DOHH2 (cell line): ENCODE data around the gene UBE2L3.
"Not testable (repeated sequence)": the region's sequence is repeated elsewhere in the genome, so short reads cannot be mapped to it uniquely, and the experiment has no call there.

Experiments
- H3F3A ChIP-seq: fragments of 200-600 bp; sonication (generic), shearing (Covaris generic); 2 replicates; pipeline ENCODE4 v1.6.0; 2016; ENCODE audit warnings: antibody characterized with exemption, mild to moderate bottlenecking; ENCODE audit not compliant: control insufficient read depth, insufficient read depth
- H3K27ac ChIP-seq: fragments of 200-600 bp; sonication (generic); 2 replicates; pipeline ENCODE4 v1.5.1; 2014; ENCODE audit warnings: low read depth, mild to moderate bottlenecking, low read length, moderate library complexity
- H3K27me3 ChIP-seq: fragments of 200-600 bp; sonication (generic); 2 replicates; pipeline ENCODE4 v1.6.1; 2014; ENCODE audit warnings: mild to moderate bottlenecking, low read length, mixed read lengths; ENCODE audit not compliant: control insufficient read depth
- H3K36me3 ChIP-seq: fragments of 200-600 bp; sonication (generic); 2 replicates; pipeline ENCODE4 v1.6.1; 2014; ENCODE audit warnings: mild to moderate bottlenecking, low read length, moderate library complexity, mixed read lengths; ENCODE audit not compliant: control insufficient read depth
- H3K4me1 ChIP-seq: fragments of 200-600 bp; sonication (generic); 2 replicates; pipeline ENCODE4 v1.6.1; 2014; ENCODE audit warnings: mild to moderate bottlenecking, low read length, mixed read lengths; ENCODE audit not compliant: control insufficient read depth
- H3K4me2 ChIP-seq: fragments of 200-600 bp; sonication (generic); 2 replicates; pipeline ENCODE4 v1.6.0; 2014; ENCODE audit warnings: mild to moderate bottlenecking, low read length, moderate library complexity
- H3K4me3 ChIP-seq: fragments of 200-600 bp; sonication (generic); 2 replicates; pipeline ENCODE4 v1.5.1; 2014; ENCODE audit warnings: mild to moderate bottlenecking, low read length, mixed read lengths
- H3K79me2 ChIP-seq: fragments of 200-600 bp; sonication (generic); 2 replicates; pipeline ENCODE4 v1.6.1; 2014; ENCODE audit warnings: mild to moderate bottlenecking, low read length, mixed read lengths; ENCODE audit not compliant: control insufficient read depth
- H3K9me2 ChIP-seq: fragments of 200-600 bp; sonication (generic); replicated peaks from 2 replicates; pipeline ENCODE4 v1.6.1; 2014; ENCODE audit warnings: mild to moderate bottlenecking, low read length, mixed read lengths; ENCODE audit not compliant: control insufficient read depth
- H3K9me3 ChIP-seq: fragments of 200-600 bp; sonication (generic); 2 replicates; pipeline ENCODE4 v1.6.1; 2014; ENCODE audit warnings: antibody characterized with exemption, low read length, mixed read lengths; ENCODE audit not compliant: control insufficient read depth, insufficient read depth
- H4K20me1 ChIP-seq: fragments of 200-600 bp; sonication (generic); 2 replicates; pipeline ENCODE4 v1.6.0; 2014; ENCODE audit warnings: low read depth, mild to moderate bottlenecking, antibody characterized with exemption, low read length, moderate library complexity; ENCODE audit not compliant: control insufficient read depth, insufficient read depth
- EZH2phosphoT487 ChIP-seq: fragments of 200-600 bp; sonication (generic); IDR thresholded peaks from 2 replicates; pipeline ENCODE4 v1.6.1; 2017; ENCODE audit warnings: borderline replicate concordance, mild to moderate bottlenecking, antibody characterized with exemption, low read length, moderate library complexity, mixed read lengths
- TF ChIP-seq, protein P1 (sequence below): fragments of 200-600 bp; sonication (generic); IDR thresholded peaks from one replicate; pipeline ENCODE4 v1.5.1; 2014; ENCODE audit warnings: antibody characterized with exemption, mild to moderate bottlenecking, low read depth, low read length; ENCODE audit not compliant: poor library complexity, severe bottlenecking

The UBE2L3 gene

GRCh38 chr22:21567456-21568346, at the start of gene UBE2L3:
TSS of gene UBE2L3 (plus strand) at chr22:21567714. CDS start at chr22:21567745, 31 bp downstream.
- TF ChIP-seq EZH2phosphoT487 = no peak
- TF ChIP-seq, protein P1, sequence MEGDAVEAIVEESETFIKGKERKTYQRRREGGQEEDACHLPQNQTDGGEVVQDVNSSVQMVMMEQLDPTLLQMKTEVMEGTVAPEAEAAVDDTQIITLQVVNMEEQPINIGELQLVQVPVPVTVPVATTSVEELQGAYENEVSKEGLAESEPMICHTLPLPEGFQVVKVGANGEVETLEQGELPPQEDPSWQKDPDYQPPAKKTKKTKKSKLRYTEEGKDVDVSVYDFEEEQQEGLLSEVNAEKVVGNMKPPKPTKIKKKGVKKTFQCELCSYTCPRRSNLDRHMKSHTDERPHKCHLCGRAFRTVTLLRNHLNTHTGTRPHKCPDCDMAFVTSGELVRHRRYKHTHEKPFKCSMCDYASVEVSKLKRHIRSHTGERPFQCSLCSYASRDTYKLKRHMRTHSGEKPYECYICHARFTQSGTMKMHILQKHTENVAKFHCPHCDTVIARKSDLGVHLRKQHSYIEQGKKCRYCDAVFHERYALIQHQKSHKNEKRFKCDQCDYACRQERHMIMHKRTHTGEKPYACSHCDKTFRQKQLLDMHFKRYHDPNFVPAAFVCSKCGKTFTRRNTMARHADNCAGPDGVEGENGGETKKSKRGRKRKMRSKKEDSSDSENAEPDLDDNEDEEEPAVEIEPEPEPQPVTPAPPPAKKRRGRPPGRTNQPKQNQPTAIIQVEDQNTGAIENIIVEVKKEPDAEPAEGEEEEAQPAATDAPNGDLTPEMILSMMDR = no peak
- Histone ChIP-seq H3K36me3 (peaks cover 41% of the 10 kb centered on the region), H3K27me3 (no peaks in the 10 kb centered on the region), H3K4me1 (peaks cover 38% of the 10 kb centered on the region), H3K4me2 (peak within 1 kb of the TSS; percentile 67), H3K4me3 (peak within 1 kb of the TSS; percentile 95), H3K27ac (peak within 1 kb of the TSS; percentile 63), H3F3A (peaks cover 4% of the 10 kb centered on the region; the same call in 1 of the 2 replicates), H4K20me1 (peaks cover 37% of the 10 kb centered on the region), H3K9me2 (no peaks in the 10 kb centered on the region), H3K79me2 (peaks cover 55% of the 10 kb centered on the region), H3K9me3 (no peaks in the 10 kb centered on the region)

- not testable (repeated sequence) for H3K9me2 ChIP-seq, H3K27ac ChIP-seq, H3K4me3 ChIP-seq, H3K79me2 ChIP-seq, H3K4me1 ChIP-seq, H4K20me1 ChIP-seq, H3K36me3 ChIP-seq, H3K4me2 ChIP-seq, H3K9me3 ChIP-seq, H3F3A ChIP-seq, H3K27me3 ChIP-seq
Observed at GRCh38 chr22:21526705-21527500, 40.6 kb upstream of the UBE2L3 start.

DNA sequence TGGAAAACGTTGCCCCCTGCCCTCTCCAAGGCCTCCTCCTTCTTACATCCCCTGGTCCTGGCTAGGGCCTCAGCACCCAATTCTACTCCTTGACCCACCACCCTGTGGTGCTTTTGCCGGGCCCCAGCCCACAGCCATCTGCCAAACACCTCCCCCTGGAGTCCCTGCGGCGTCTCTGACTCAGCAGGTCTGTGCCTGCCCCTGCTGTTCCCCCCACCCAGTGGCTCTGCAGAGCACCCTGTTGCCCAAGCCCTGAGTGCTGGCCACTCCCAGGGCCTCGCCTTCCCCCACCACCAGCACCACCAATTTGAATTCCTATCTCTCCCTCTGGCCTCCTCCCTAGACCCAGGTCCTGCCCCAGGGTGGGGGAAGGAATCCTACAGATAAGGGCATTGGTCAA, 36.0 kb upstream of the UBE2L3 start:
- not testable (repeated sequence) for H3K27ac ChIP-seq, H3F3A ChIP-seq, H3K4me2 ChIP-seq, H3K4me3 ChIP-seq, H3K79me2 ChIP-seq, H4K20me1 ChIP-seq, H3K36me3 ChIP-seq, H3K9me2 ChIP-seq, H3K9me3 ChIP-seq, H3K27me3 ChIP-seq, H3K4me1 ChIP-seq

GRCh38 chr22:21532863-21533648, 34.5 kb upstream of the UBE2L3 start:
- H3K4me3 ChIP-seq, H4K20me1 ChIP-seq, H3K9me2 ChIP-seq, H3K27ac ChIP-seq, H3K4me1 ChIP-seq, H3K27me3 ChIP-seq, H3K36me3 ChIP-seq, H3K9me3 ChIP-seq, H3K4me2 ChIP-seq, H3F3A ChIP-seq, H3K79me2 ChIP-seq: not testable (repeated sequence)

GRCh38 chr22:21539862-21540261, 27.7 kb upstream of the UBE2L3 start:
- H3K9me2 ChIP-seq, H3K79me2 ChIP-seq, H3K4me1 ChIP-seq, H3K4me3 ChIP-seq, H4K20me1 ChIP-seq, H3K9me3 ChIP-seq, H3F3A ChIP-seq, H3K36me3 ChIP-seq, H3K27me3 ChIP-seq, H3K4me2 ChIP-seq, H3K27ac ChIP-seq: not testable (repeated sequence)

GRCh38 chr22:21544432-21545322, 22.8 kb upstream of the UBE2L3 start:
- not testable (repeated sequence) for H4K20me1 ChIP-seq, H3K4me3 ChIP-seq, H3K27ac ChIP-seq, H3K36me3 ChIP-seq, H3F3A ChIP-seq, H3K4me2 ChIP-seq, H3K9me2 ChIP-seq, H3K79me2 ChIP-seq, H3K4me1 ChIP-seq, H3K9me3 ChIP-seq, H3K27me3 ChIP-seq
